AG10803 (cell line): ENCODE results near the gene RAB19.

Source experiments
- DNase-seq: peaks from one replicate; pipeline ENCODE4 v3.0.0; 2010; ENCODE audit warnings: low read depth
- H3K4me3 ChIP-seq: 2 replicates; pipeline ENCODE4 v1.5.1; 2011; ENCODE audit warnings: mild to moderate bottlenecking, low read length, control low read depth
- TF ChIP-seq, protein P1 (sequence below): conservative IDR thresholded peaks from 2 replicates; pipeline ENCODE4 v1.5.1; 2011; ENCODE audit warnings: mild to moderate bottlenecking, low read length, control low read depth, inconsistent platforms

The RAB19 gene

DNA sequence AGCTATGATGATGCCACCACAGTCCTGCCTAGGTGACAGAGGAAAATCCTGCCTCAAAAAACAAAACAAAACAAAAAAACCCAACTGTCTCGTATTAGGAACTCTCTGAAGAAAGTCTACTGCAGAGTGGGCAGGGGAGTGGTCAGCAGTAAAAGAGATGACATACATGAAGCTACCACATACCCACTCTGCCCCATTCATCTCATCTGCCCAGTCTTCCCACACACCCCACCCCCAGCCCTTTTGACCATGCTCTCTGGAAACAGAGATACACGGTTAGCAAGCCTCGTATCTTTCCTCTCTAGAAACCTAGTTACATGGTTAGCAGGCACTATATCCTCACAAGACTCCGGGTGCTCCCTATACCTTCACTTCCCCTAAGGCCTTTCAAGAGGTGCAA is 13.8 kb upstream of the RAB19 start:
- no peak for DNase-seq
- no peak overlapping the region for H3K4me3 ChIP-seq
- TF ChIP-seq, protein P1, sequence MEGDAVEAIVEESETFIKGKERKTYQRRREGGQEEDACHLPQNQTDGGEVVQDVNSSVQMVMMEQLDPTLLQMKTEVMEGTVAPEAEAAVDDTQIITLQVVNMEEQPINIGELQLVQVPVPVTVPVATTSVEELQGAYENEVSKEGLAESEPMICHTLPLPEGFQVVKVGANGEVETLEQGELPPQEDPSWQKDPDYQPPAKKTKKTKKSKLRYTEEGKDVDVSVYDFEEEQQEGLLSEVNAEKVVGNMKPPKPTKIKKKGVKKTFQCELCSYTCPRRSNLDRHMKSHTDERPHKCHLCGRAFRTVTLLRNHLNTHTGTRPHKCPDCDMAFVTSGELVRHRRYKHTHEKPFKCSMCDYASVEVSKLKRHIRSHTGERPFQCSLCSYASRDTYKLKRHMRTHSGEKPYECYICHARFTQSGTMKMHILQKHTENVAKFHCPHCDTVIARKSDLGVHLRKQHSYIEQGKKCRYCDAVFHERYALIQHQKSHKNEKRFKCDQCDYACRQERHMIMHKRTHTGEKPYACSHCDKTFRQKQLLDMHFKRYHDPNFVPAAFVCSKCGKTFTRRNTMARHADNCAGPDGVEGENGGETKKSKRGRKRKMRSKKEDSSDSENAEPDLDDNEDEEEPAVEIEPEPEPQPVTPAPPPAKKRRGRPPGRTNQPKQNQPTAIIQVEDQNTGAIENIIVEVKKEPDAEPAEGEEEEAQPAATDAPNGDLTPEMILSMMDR: no peak

DNA sequence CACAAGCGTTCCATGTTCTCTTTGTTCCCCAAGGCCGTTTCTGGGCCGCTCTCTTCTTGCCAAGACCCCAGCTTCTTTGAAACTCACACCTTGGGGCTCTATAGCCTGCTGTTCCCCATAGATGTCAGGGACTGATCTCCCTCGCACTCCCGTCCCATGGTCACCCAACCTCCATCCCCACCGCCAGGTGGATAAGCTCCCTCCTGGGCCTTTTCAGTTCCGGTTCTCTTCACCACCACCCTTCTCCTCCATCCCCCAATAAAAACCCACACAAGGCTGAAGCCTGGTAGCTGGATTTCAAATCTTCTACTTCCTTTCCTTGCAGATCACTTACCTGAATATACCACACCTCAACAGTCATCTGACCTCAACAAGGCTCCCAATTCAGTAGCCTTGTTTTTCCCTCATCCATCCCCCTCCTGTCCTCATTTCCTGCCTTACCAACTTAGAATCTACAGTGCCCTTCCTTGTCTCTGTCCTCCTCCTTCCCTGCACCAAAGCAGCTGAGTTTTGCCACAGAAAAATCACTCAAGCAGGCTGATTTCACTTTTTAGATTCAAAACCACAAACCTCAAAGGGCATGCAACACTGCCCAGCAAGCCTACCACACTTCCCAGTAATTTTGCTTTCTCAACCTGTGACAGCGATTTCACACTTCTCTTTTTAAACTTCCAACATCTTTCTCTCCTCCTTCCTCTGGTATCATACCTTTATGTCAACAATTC is 13.2 kb upstream of the RAB19 start:
- H3K4me3 ChIP-seq: no peak overlapping the region
- DNase-seq: peak; percentile 58
- TF ChIP-seq, protein P1: no peak

DNA sequence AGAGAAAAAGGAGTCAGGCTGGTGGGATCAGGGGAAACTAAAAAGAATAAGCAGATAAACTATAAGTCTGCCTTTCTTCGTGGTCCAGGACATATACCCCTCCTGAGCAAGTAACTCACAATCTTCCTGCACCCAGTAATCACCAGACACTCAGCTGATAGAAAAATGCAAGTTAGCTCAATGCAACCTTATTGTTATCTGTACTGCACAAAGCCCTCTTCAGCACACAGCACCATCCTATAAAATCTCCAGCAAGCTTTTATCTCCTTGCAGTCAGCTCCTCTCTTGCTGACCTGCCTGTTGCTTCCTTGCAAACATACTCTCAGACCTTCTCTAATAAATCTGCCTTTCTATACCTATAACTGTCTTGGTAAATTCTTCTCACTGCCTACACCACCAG is 12.2 kb upstream of the RAB19 start:
- TF ChIP-seq, protein P1: no peak
- DNase-seq: no peak
- H3K4me3 ChIP-seq: no peak overlapping the region

DNA sequence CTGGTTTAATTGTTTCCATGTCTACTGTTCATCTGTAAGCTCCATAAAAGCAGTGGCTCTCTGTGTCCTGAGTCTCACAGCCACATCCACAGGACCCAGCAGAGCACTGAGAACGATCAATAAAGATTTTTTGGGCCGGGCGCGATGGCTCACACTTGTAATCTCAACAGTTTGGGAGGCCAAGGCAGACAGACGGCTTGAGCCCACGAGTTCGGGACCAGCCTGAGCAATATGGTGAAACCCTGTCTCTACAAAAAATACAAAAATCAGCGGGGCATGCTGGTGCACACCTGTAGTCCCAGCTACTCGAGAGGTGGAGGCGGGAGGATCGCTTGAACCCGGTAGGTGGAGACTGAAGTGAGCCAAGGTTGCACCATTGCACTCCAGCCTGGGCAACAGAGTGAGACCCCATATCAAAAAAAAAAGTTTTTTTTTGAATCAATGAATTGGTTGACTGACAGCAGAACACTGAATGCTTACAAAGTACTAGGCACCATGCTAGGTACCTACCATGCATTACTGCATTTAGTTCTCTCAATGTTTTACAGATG is 10.0 kb upstream of the RAB19 start:
- TF ChIP-seq, protein P1: no peak
- no peak for DNase-seq
- H3K4me3 ChIP-seq: no peak overlapping the region

DNA sequence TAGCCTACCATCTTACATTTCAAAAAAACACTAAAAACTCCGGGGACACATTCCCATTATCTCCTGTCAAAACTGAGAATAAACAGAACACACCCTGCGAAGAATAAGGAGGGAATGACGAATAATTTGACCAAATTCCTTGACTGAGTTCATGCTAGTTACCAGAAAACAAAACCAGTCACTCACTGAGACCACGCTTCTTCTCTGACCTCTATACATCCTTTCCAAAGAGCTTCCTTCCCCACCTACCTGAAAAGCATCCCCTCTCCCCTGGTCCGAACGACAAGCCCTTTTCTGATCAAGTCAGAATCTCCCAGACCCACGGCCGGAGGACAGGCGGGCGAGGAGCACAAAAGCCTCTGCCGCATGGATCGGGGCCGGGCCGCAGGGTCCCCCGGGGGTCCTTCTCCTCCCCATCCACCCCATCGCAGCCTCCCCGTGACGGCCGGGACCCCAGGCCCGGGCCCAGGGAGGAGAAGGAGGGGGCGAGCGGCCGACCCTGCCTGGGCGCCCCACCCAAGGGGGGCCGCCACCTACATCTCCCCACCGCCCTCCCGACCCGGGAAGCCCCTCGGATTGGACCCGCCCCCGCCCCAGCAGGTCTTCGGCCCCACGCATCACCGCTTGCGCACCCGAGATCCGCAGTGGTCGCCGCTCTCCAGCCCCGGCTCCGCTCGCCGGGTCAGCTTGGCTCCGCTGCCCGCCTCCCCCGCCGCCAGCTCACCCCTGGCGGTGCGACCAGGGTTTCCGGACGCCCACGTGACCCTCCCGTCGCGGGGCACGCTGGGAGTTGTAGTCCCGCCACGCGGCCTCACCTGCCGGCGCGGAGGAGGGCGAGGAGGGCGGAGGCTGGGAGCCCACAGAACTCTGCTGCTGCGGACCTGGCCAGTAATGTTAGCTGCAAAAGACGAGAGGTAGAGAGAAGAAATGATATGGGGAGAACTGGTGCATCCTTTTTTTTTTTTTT is 5.8 kb upstream of the RAB19 start, which contains the start of gene SLC37A3:
TSS of gene SLC37A3 (minus strand) at position 747 of the 967 bp plus-strand sequence. CDS start 16,004 bp downstream, outside the sequence.
- peak; percentile 61 for DNase-seq
- TF ChIP-seq, protein P1: no peak
- peak within 1 kb of the TSS; percentile 71 for H3K4me3 ChIP-seq

DNA sequence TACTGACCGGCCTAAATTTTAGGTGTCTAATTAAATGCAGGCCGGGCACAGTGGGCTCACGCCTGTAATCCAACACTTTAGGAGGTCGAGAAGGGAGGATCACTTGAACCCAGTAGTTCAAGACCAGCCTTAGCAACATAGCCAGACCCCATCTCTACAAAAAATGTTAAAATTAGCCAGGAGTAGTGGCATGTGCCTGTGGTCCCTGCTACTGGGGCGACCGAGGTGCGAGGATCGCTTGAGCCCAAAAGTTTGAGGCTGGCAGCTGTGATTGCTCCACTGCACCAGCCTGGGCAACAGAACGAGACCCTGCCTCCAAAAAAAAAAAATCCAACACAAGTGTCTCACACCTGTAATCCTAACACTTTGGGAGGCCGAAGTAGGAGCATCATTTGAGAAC is 5.0 kb upstream of the RAB19 start:
- no peak for DNase-seq
- TF ChIP-seq, protein P1: no peak
- no peak overlapping the region for H3K4me3 ChIP-seq
